WTC11 (cell line): Measurements from ENCODE around the gene RFTN1.

ENCODE experiments used
- NFYB ChIP-seq: sonication (generic); formaldehyde crosslinking; conservative IDR thresholded peaks from 2 replicates; pipeline ENCODE4 v1.8.0; 2022; ENCODE audit warnings: low read depth, missing genetic modification reagents
- PRRX2 ChIP-seq: fragments of 250-450 bp; sonication (Bioruptor Pico); IDR thresholded peaks from 2 replicates; pipeline ENCODE4 v1.8.0; 2021; ENCODE audit warnings: mild to moderate bottlenecking
- RELA ChIP-seq: sonication (generic); formaldehyde crosslinking; IDR thresholded peaks from 2 replicates; pipeline ENCODE4 v1.8.1; 2022; ENCODE audit warnings: missing genetic modification reagents, mild to moderate bottlenecking, borderline replicate concordance
- TEAD1 ChIP-seq: sonication (generic); formaldehyde crosslinking; IDR thresholded peaks from 2 replicates; pipeline ENCODE4 v1.8.0; 2022; ENCODE audit warnings: mild to moderate bottlenecking, missing genetic modification reagents
- ZNF138 ChIP-seq: sonication (generic); formaldehyde crosslinking; conservative IDR thresholded peaks from 2 replicates; pipeline ENCODE4 v1.8.1; 2022; ENCODE audit warnings: mild to moderate bottlenecking, moderate library complexity, missing genetic modification reagents
- ZNF232 ChIP-seq: sonication (generic); formaldehyde crosslinking; IDR thresholded peaks from 2 replicates; pipeline ENCODE4 v1.8.0; 2022; ENCODE audit warnings: mild to moderate bottlenecking, missing genetic modification reagents
- ZNF423 ChIP-seq: fragments of 250-450 bp; sonication (Bioruptor Pico); IDR thresholded peaks from 2 replicates; pipeline ENCODE4 v2.1.2; 2022; ENCODE audit warnings: mild to moderate bottlenecking, moderate library complexity
- TF ChIP-seq, protein P1 (sequence below): fragments of 200-600 bp; IDR thresholded peaks from 2 replicates; pipeline ENCODE4 v1.8.0; 2022; ENCODE audit warnings: antibody characterized with exemption
- TF ChIP-seq, protein P2 (sequence below): sonication (generic); formaldehyde crosslinking; conservative IDR thresholded peaks from 2 replicates; pipeline ENCODE4 v1.8.1; 2022; ENCODE audit warnings: mild to moderate bottlenecking, missing genetic modification reagents
- TF ChIP-seq, protein P3 (sequence below): sonication (generic); formaldehyde crosslinking; IDR thresholded peaks from 2 replicates; pipeline ENCODE4 v1.8.0; 2023; ENCODE audit warnings: mild to moderate bottlenecking, missing genetic modification reagents
- TF ChIP-seq, protein P4 (sequence below): sonication (generic); formaldehyde crosslinking; IDR thresholded peaks from 2 replicates; pipeline ENCODE4 v1.8.1; 2022; ENCODE audit warnings: missing genetic modification reagents, borderline replicate concordance

DNA sequence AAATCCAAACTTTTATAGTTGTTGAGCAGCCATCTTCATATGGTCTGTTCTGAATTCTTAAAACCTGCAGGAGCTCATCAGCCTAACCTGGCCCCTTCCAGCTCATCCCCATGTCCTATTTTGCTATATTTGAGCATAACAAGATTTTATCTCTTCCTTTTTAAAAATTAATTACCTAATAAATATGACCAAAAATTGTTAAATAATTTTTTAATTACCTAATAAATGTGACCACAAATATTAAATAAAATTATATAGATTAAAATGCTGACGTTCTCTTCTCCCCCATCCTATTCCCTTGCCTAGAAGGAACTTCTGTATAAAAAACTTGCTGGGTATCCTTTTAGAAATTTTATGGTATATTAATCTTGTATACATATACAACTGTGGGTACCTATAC is 204.8 kb downstream of the RFTN1 start:
- TF ChIP-seq, protein P1, sequence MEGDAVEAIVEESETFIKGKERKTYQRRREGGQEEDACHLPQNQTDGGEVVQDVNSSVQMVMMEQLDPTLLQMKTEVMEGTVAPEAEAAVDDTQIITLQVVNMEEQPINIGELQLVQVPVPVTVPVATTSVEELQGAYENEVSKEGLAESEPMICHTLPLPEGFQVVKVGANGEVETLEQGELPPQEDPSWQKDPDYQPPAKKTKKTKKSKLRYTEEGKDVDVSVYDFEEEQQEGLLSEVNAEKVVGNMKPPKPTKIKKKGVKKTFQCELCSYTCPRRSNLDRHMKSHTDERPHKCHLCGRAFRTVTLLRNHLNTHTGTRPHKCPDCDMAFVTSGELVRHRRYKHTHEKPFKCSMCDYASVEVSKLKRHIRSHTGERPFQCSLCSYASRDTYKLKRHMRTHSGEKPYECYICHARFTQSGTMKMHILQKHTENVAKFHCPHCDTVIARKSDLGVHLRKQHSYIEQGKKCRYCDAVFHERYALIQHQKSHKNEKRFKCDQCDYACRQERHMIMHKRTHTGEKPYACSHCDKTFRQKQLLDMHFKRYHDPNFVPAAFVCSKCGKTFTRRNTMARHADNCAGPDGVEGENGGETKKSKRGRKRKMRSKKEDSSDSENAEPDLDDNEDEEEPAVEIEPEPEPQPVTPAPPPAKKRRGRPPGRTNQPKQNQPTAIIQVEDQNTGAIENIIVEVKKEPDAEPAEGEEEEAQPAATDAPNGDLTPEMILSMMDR = no peak
- TF ChIP-seq NFYB (CRISPR knock-in tag) (no peak), TEAD1 (CRISPR knock-in tag) (no peak), ZNF232 (CRISPR knock-in tag) (no peak), PRRX2 (CRISPR knock-in tag) (no peak), RELA (CRISPR knock-in tag) (no peak), ZNF423 (CRISPR knock-in tag) (no peak), ZNF138 (CRISPR knock-in tag) (no peak)
- TF ChIP-seq, protein P2, sequence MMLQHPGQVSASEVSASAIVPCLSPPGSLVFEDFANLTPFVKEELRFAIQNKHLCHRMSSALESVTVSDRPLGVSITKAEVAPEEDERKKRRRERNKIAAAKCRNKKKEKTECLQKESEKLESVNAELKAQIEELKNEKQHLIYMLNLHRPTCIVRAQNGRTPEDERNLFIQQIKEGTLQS (CRISPR knock-in tag) = no peak
- TF ChIP-seq, protein P3, sequence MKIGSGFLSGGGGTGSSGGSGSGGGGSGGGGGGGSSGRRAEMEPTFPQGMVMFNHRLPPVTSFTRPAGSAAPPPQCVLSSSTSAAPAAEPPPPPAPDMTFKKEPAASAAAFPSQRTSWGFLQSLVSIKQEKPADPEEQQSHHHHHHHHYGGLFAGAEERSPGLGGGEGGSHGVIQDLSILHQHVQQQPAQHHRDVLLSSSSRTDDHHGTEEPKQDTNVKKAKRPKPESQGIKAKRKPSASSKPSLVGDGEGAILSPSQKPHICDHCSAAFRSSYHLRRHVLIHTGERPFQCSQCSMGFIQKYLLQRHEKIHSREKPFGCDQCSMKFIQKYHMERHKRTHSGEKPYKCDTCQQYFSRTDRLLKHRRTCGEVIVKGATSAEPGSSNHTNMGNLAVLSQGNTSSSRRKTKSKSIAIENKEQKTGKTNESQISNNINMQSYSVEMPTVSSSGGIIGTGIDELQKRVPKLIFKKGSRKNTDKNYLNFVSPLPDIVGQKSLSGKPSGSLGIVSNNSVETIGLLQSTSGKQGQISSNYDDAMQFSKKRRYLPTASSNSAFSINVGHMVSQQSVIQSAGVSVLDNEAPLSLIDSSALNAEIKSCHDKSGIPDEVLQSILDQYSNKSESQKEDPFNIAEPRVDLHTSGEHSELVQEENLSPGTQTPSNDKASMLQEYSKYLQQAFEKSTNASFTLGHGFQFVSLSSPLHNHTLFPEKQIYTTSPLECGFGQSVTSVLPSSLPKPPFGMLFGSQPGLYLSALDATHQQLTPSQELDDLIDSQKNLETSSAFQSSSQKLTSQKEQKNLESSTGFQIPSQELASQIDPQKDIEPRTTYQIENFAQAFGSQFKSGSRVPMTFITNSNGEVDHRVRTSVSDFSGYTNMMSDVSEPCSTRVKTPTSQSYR = no peak
- TF ChIP-seq, protein P4, sequence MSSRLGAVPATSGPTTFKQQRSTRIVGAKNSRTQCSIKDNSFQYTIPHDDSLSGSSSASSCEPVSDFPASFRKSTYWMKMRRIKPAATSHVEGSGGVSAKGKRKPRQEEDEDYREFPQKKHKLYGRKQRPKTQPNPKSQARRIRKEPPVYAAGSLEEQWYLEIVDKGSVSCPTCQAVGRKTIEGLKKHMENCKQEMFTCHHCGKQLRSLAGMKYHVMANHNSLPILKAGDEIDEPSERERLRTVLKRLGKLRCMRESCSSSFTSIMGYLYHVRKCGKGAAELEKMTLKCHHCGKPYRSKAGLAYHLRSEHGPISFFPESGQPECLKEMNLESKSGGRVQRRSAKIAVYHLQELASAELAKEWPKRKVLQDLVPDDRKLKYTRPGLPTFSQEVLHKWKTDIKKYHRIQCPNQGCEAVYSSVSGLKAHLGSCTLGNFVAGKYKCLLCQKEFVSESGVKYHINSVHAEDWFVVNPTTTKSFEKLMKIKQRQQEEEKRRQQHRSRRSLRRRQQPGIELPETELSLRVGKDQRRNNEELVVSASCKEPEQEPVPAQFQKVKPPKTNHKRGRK (CRISPR knock-in tag) = no peak
